Neural cell (in vitro differentiated cells): ENCODE results near the gene BUD31. TPM values are rescaled to one million over a fixed set of nuclear protein-coding genes. Genes with fewer than 3 reads are reported as not detected.

Experiments used
- H2AFZ ChIP-seq: fragments of 200-600, 300-800 bp; sonication (generic), shearing (Covaris generic); 2 replicates; pipeline ENCODE4 v1.6.0; 2014; ENCODE audit warnings: low read depth, mild to moderate bottlenecking, antibody characterized with exemption, low read length, moderate library complexity
- H3F3A ChIP-seq: fragments of 200-600 bp; shearing (Covaris generic); 2 replicates; pipeline ENCODE4 v1.6.1; 2016; ENCODE audit warnings: mild to moderate bottlenecking, moderate library complexity, mixed read lengths, antibody characterized with exemption, low read length; ENCODE audit not compliant: insufficient read depth, poor library complexity, severe bottlenecking
- H3K27ac ChIP-seq: fragments of 200-600, 300-800 bp; sonication (generic), shearing (Covaris generic); 2 replicates; pipeline ENCODE4 v1.5.1; 2014; ENCODE audit warnings: mild to moderate bottlenecking, low read length, moderate library complexity
- H3K27me3 ChIP-seq: fragments of 300-800, 200-600 bp; sonication (generic), shearing (Covaris generic); 2 replicates; pipeline ENCODE4 v1.6.0; 2014; ENCODE audit warnings: mild to moderate bottlenecking, low read depth, low read length, moderate library complexity; ENCODE audit not compliant: insufficient read depth
- H3K36me3 ChIP-seq: fragments of 300-800, 200-600 bp; sonication (generic), shearing (Covaris generic); 2 replicates; pipeline ENCODE4 v1.5.1; 2014; ENCODE audit warnings: mild to moderate bottlenecking, antibody characterized with exemption, low read length, moderate library complexity; ENCODE audit not compliant: insufficient read depth
- H3K4me2 ChIP-seq: fragments of 300-800, 200-600 bp; sonication (generic), shearing (Covaris generic); 2 replicates; pipeline ENCODE4 v1.6.0; 2014; ENCODE audit warnings: mild to moderate bottlenecking, low read length
- H3K4me3 ChIP-seq: fragments of 300-800, 200-600 bp; sonication (generic), shearing (Covaris generic); 2 replicates; pipeline ENCODE4 v1.5.1; 2014; ENCODE audit warnings: mild to moderate bottlenecking, low read length, moderate library complexity
- H3K79me2 ChIP-seq: fragments of 200-600 bp; shearing (Covaris generic); replicated peaks from 2 replicates; pipeline ENCODE4 v1.6.0; 2014; ENCODE audit warnings: mild to moderate bottlenecking, low read length, moderate library complexity; ENCODE audit not compliant: insufficient read depth
- H3K9ac ChIP-seq: fragments of 300-800, 200-600 bp; sonication (generic), shearing (Covaris generic); 2 replicates; pipeline ENCODE4 v1.6.1; 2016; ENCODE audit warnings: mild to moderate bottlenecking, low read length, mixed read lengths
- H3K9me2 ChIP-seq: fragments of 200-600 bp; shearing (Covaris generic); 2 replicates; pipeline ENCODE4 v1.6.1; 2016; ENCODE audit warnings: mild to moderate bottlenecking, low read length, mixed read lengths; ENCODE audit not compliant: insufficient read depth
- H3K9me3 ChIP-seq: fragments of 200-600, 300-800 bp; sonication (generic), shearing (Covaris generic); 2 replicates; pipeline ENCODE4 v1.6.1; 2016; ENCODE audit warnings: mild to moderate bottlenecking, mixed run types, low read length, moderate library complexity, mixed read lengths
- H4K20me1 ChIP-seq: fragments of 200-600 bp; shearing (Covaris generic); 2 replicates; pipeline ENCODE4 v1.6.1; 2016; ENCODE audit warnings: mild to moderate bottlenecking, mixed run types; ENCODE audit not compliant: insufficient read depth
- CTCF ChIP-seq: fragments of 450-650 bp; IDR thresholded peaks from 2 replicates; pipeline ENCODE4 v1.5.1; 2014; ENCODE audit warnings: antibody characterized with exemption, mild to moderate bottlenecking, moderate library complexity; ENCODE audit not compliant: poor library complexity, severe bottlenecking
- EP300 ChIP-seq: fragments of 450-650 bp; conservative IDR thresholded peaks from 2 replicates; pipeline ENCODE4 v1.6.1; 2014; ENCODE audit warnings: antibody characterized with exemption, mild to moderate bottlenecking, moderate library complexity; ENCODE audit not compliant: poor library complexity, severe bottlenecking
- EZH2 ChIP-seq: fragments of 200-600, 300-800 bp; shearing (Covaris generic), sonication (generic); IDR thresholded peaks from 2 replicates; pipeline ENCODE4 v1.6.1; 2014; ENCODE audit warnings: antibody characterized with exemption, low read length, borderline replicate concordance, mild to moderate bottlenecking; ENCODE audit not compliant: insufficient read depth, poor library complexity, severe bottlenecking
- MXI1 ChIP-seq: fragments of 450-650 bp; conservative IDR thresholded peaks from 2 replicates; pipeline ENCODE4 v1.6.1; 2014; ENCODE audit warnings: antibody characterized with exemption, mild to moderate bottlenecking; ENCODE audit not compliant: poor library complexity, severe bottlenecking
- POLR2AphosphoS5 ChIP-seq: IDR thresholded peaks from 2 replicates; pipeline ENCODE4 v1.6.1; 2012
- RAD21 ChIP-seq: fragments of 450-650 bp; conservative IDR thresholded peaks from 2 replicates; pipeline ENCODE4 v1.6.1; 2014; ENCODE audit warnings: antibody characterized with exemption, mild to moderate bottlenecking, moderate library complexity
- REST ChIP-seq: IDR thresholded peaks from 2 replicates; pipeline ENCODE4 v1.6.1; 2012; ENCODE audit warnings: borderline replicate concordance
- SMC3 ChIP-seq: fragments of 450-650 bp; conservative IDR thresholded peaks from 2 replicates; pipeline ENCODE4 v1.6.1; 2014; ENCODE audit warnings: antibody characterized with exemption, mild to moderate bottlenecking, moderate library complexity; ENCODE audit not compliant: poor library complexity
- TAF1 ChIP-seq: IDR thresholded peaks from 2 replicates; pipeline ENCODE4 v1.6.1; 2012; ENCODE audit warnings: low read depth
- polyA plus RNA-seq: library from polyadenylated mRNA; depleted of rRNA; stranded (reverse); fragments of >200 nt; gene quantifications from 2 replicates; pipeline ENCODE4 v1.2.3, GENCODE V29; 2014

The BUD31 gene
- polyA plus RNA-seq, 1 donor from 2014 or later: 251 TPM

GRCh38 chr7:99459087-99459486 lies 50.3 kb downstream of the BUD31 start:
- Histone ChIP-seq H4K20me1 (no peaks in the 10 kb centered on the region), H3K4me2 (no peak overlapping the region), H3K27me3 (no peaks in the 10 kb centered on the region), H3K9me3 (no peaks in the 10 kb centered on the region), H3K9me2 (no peaks in the 10 kb centered on the region), H3K36me3 (no peaks in the 10 kb centered on the region), H3K9ac (no peak overlapping the region), H3K27ac (no peak overlapping the region), H2AFZ (no peak overlapping the region), H3K4me3 (no peak overlapping the region), H3F3A (no peaks in the 10 kb centered on the region), H3K79me2 (peaks cover 28% of the 10 kb centered on the region)
- TF ChIP-seq SMC3 (no peak), CTCF (peak; percentile 37), EP300 (no peak)

GRCh38 chr7:99460651-99461050 lies 51.9 kb downstream of the BUD31 start:
- Histone ChIP-seq H3K36me3 (no peaks in the 10 kb centered on the region), H3K4me2 (no peak overlapping the region), H3K9ac (no peak overlapping the region), H3K27me3 (no peaks in the 10 kb centered on the region), H4K20me1 (no peaks in the 10 kb centered on the region), H3K27ac (no peak overlapping the region), H3K4me3 (no peak overlapping the region), H2AFZ (no peak overlapping the region), H3F3A (no peaks in the 10 kb centered on the region), H3K79me2 (peaks cover 43% of the 10 kb centered on the region), H3K9me3 (no peaks in the 10 kb centered on the region), H3K9me2 (no peaks in the 10 kb centered on the region)
- no peak for TF ChIP-seq REST
- TF ChIP-seq RAD21: no peak
- TF ChIP-seq MXI1: no peak
- no peak for TF ChIP-seq CTCF
- no peak for TF ChIP-seq EP300
- no peak for TF ChIP-seq POLR2AphosphoS5
- no peak for TF ChIP-seq TAF1
- no peak for TF ChIP-seq SMC3
- no peak for TF ChIP-seq EZH2
